ENCODE data around the gene HYOU1. TPM values are rescaled to one million over a fixed set of nuclear protein-coding genes. Genes with fewer than 3 reads are reported as not detected.

Gene HYOU1
- total RNA-seq, 1 donor from 2014 or later: 185 TPM

GRCh38 chr11:118998388-118998717, 58.7 kb downstream of the HYOU1 start:
- H3K36me3 Mint-ChIP-seq: peaks cover 8% of the 10 kb centered on the region
- peaks cover 23% of the 10 kb centered on the region for H3K4me1 Mint-ChIP-seq (ENCODE audit: unreplicated experiment)
- no peaks in the 10 kb centered on the region for H3K27me3 Mint-ChIP-seq
- no peaks in the 10 kb centered on the region for H3K9me3 Mint-ChIP-seq
- TF ChIP-seq, protein P1, sequence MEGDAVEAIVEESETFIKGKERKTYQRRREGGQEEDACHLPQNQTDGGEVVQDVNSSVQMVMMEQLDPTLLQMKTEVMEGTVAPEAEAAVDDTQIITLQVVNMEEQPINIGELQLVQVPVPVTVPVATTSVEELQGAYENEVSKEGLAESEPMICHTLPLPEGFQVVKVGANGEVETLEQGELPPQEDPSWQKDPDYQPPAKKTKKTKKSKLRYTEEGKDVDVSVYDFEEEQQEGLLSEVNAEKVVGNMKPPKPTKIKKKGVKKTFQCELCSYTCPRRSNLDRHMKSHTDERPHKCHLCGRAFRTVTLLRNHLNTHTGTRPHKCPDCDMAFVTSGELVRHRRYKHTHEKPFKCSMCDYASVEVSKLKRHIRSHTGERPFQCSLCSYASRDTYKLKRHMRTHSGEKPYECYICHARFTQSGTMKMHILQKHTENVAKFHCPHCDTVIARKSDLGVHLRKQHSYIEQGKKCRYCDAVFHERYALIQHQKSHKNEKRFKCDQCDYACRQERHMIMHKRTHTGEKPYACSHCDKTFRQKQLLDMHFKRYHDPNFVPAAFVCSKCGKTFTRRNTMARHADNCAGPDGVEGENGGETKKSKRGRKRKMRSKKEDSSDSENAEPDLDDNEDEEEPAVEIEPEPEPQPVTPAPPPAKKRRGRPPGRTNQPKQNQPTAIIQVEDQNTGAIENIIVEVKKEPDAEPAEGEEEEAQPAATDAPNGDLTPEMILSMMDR (conservative IDR thresholded peaks at IDR 0.05): no peak
- H3K4me3 Mint-ChIP-seq: peak overlapping the region; percentile 93
- H3K27ac Mint-ChIP-seq: peak overlapping the region; percentile 89
- no peak for DNase-seq (ENCODE audit: extremely low spot score, unreplicated experiment)

DNA sequence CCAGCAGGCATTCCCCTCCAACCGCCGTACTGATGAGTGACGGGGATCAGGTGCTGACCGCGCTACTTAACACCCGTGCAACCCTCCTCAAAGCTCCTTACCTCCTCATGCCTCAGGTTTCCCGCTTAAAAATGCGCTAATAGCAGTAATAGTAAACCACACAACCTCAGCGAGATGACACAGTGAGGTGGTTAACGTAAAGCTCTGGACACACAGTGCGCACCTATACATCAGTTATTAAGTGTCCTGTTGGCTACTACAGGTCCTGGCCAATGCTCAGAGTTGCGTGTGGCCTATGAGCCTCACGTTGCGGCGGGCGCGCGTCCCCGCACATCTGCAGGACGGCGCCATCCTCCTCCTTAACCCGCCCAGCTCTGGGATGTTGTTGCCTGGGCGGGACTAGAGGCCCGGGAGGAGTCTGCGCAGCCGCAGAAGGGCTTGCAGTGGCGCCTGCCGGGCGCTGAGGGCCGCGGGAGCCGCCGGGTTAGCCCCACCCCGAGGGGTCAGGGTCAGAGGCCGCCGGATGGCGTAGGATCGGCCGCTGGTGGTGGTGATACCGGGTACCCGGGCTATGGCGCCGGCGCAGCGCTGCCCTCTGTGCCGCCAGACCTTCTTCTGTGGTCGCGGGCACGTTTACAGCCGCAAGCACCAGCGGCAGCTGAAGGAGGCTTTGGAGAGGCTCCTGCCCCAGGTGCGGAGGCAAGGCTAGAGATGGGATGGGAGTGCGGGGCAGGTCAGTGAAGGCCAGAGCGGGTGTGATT, 59.2 kb downstream of the HYOU1 start, which contains the start of gene CENATAC:
TSS of gene CENATAC (plus strand) at position 512 of the 761 bp plus-strand sequence. CDS start at position 572, 60 bp downstream.
- peak within 1 kb of the TSS; percentile 89 for H3K27ac Mint-ChIP-seq
- TF ChIP-seq, protein P1 (conservative IDR thresholded peaks at IDR 0.05): peak; percentile 25

DNA sequence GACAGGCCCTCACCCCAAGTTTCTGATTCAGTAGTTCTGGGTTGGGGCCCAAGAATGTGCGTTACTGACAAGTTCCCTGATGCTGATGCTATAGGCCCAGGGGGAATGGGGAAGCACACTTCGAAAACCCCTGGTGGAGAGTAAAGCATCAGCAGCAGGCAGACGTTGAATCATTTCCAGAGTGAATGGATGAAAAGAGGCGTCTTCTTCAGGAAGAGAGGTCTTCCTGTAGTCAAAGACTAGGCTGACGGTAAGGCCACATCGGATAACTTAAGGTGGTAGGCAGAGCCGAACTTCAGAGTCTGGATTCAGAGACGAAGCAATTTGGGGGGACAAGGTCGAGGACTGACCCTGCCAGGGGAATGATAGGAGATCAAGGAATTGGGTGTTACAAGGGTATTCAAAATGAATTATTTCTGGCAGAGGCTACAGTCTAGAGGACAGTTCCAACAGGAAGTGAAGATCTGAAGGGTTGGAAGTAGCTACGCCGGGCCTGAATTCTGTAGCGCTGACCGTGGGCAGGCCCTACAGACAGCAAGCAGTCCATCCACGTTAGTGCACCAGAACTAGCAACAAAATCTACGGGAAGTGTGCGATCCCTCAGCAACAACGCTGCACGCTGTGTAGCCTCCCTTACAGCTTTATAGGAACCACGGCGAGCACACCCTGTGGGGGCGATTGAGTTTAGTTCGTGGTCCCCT, 59.9 kb downstream of the HYOU1 start:
- TF ChIP-seq, protein P1 (conservative IDR thresholded peaks at IDR 0.05): peak; percentile 62
- peak overlapping the region; percentile 93 for H3K4me3 Mint-ChIP-seq
- peaks cover 8% of the 10 kb centered on the region for H3K36me3 Mint-ChIP-seq
- peaks cover 23% of the 10 kb centered on the region for H3K4me1 Mint-ChIP-seq (ENCODE audit: unreplicated experiment)
- no peaks in the 10 kb centered on the region for H3K9me3 Mint-ChIP-seq
- H3K27ac Mint-ChIP-seq: peak overlapping the region; percentile 89
- no peaks in the 10 kb centered on the region for H3K27me3 Mint-ChIP-seq
- no peak for DNase-seq (ENCODE audit: extremely low spot score, unreplicated experiment)

More for the DNA sequence above, 59.2 kb downstream of the HYOU1 start, which contains the start of gene CENATAC:
- H3K9me3 Mint-ChIP-seq: no peaks in the 10 kb centered on the region
- H3K4me1 Mint-ChIP-seq (ENCODE audit: unreplicated experiment): peaks cover 23% of the 10 kb centered on the region
- H3K36me3 Mint-ChIP-seq: peaks cover 8% of the 10 kb centered on the region
- H3K27me3 Mint-ChIP-seq: no peaks in the 10 kb centered on the region
- DNase-seq (ENCODE audit: extremely low spot score, unreplicated experiment): peak; percentile 94
- peak within 1 kb of the TSS; percentile 93 for H3K4me3 Mint-ChIP-seq

Small RNA genes within 50 kb of the gene (microRNA-seq; reads per million reads assigned to microRNA genes)
- gene MIR3656: not detected

Other genes starting within 250 kb of the HYOU1 start
- gene CXCR5, start 173.3 kb downstream of the HYOU1 start, total RNA-seq (ENCODE audit: low replicate concordance): not detected in 2 replicates
- 44.4 and 77.2 TPM in 2 replicates for gene BCL9L, start 131.3 kb downstream of the HYOU1 start, total RNA-seq (ENCODE audit: low replicate concordance)
- gene UPK2, start 100.9 kb downstream of the HYOU1 start, total RNA-seq (ENCODE audit: low replicate concordance): 26.8 and 30.1 TPM in 2 replicates
- not detected in 2 replicates for gene FOXR1, start 85.4 kb downstream of the HYOU1 start, total RNA-seq (ENCODE audit: low replicate concordance)
- gene CENATAC, start 59.1 kb downstream of the HYOU1 start, total RNA-seq (ENCODE audit: low replicate concordance): 33.6 and 36.4 TPM in 2 replicates
- gene RPS25, start 38.9 kb downstream of the HYOU1 start, total RNA-seq (ENCODE audit: low replicate concordance): 1,257 and 1,262 TPM in 2 replicates
- 60.7 and 73.1 TPM in 2 replicates for gene TRAPPC4, start 38.4 kb downstream of the HYOU1 start, total RNA-seq (ENCODE audit: low replicate concordance)
- gene SLC37A4, start 26.3 kb downstream of the HYOU1 start, total RNA-seq (ENCODE audit: low replicate concordance): 40.5 and 41.4 TPM in 2 replicates
- gene VPS11, start 10.6 kb upstream of the HYOU1 start, total RNA-seq (ENCODE audit: low replicate concordance): 34.8 and 35.8 TPM in 2 replicates
- gene HMBS, start 27.7 kb upstream of the HYOU1 start, total RNA-seq (ENCODE audit: low replicate concordance): 25.3 and 38.2 TPM in 2 replicates
- gene DPAGT1, start 44.6 kb upstream of the HYOU1 start, total RNA-seq (ENCODE audit: low replicate concordance): 46.4 and 62.1 TPM in 2 replicates
- 10.7 and 13.5 TPM in 2 replicates for gene C2CD2L, start 50.1 kb upstream of the HYOU1 start, total RNA-seq (ENCODE audit: low replicate concordance)
- gene HINFP, start 64.4 kb upstream of the HYOU1 start, total RNA-seq (ENCODE audit: low replicate concordance): 31.6 and 33.0 TPM in 2 replicates
- gene ABCG4, start 91.8 kb upstream of the HYOU1 start, total RNA-seq (ENCODE audit: low replicate concordance): 1.3 TPM in 1 of 2 replicates, not detected in the other
- 8.7 and 11.5 TPM in 2 replicates for gene NLRX1, start 111.5 kb upstream of the HYOU1 start, total RNA-seq (ENCODE audit: low replicate concordance)
- gene NHERF4, start 128.3 kb upstream of the HYOU1 start, total RNA-seq (ENCODE audit: low replicate concordance): 2.3 and 7.0 TPM in 2 replicates
- gene CBL, start 149.1 kb upstream of the HYOU1 start, total RNA-seq (ENCODE audit: low replicate concordance): 14.4 and 21.1 TPM in 2 replicates